GM12892 (cell line): ENCODE data around the gene RAB20.

Experiments
- POLR2A ChIP-seq: IDR thresholded peaks from 2 replicates; pipeline ENCODE4 v1.6.1; 2011; ENCODE audit warnings: low read depth, low read length, control low read depth
- POLR2AphosphoS5 ChIP-seq: IDR thresholded peaks from 2 replicates; pipeline ENCODE4 v1.6.1; 2011; ENCODE audit warnings: low read depth, low read length, control low read depth
- TAF1 ChIP-seq: IDR thresholded peaks from 2 replicates; pipeline ENCODE4 v1.6.1; 2011; ENCODE audit warnings: low read depth, mild to moderate bottlenecking, control low read depth, low read length, borderline replicate concordance

DNA sequence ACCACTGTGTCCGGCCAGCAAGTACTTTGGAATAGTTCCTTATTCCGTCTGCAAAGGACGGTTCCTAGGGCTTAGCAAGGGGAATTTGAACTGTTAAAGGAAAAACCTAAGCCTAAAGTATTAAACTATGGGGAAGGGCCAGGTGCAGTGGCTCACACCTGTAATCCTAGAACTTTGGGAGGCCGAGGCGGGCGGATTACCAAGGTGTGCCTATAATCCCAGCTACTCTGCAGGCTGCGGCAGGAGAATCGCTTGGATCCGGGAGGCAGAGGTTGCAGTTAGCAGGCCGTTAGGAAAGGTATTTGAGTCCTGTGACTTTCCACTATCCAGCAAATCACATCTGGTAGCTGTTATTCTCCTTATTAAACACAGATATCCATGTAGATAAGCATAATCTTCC is 9.4 kb upstream of the RAB20 start:
- TF ChIP-seq POLR2A, result no peak
- no peak for TF ChIP-seq POLR2AphosphoS5
- no peak for TF ChIP-seq TAF1
